Measurements from ENCODE around the gene ZNF100.

DNA sequence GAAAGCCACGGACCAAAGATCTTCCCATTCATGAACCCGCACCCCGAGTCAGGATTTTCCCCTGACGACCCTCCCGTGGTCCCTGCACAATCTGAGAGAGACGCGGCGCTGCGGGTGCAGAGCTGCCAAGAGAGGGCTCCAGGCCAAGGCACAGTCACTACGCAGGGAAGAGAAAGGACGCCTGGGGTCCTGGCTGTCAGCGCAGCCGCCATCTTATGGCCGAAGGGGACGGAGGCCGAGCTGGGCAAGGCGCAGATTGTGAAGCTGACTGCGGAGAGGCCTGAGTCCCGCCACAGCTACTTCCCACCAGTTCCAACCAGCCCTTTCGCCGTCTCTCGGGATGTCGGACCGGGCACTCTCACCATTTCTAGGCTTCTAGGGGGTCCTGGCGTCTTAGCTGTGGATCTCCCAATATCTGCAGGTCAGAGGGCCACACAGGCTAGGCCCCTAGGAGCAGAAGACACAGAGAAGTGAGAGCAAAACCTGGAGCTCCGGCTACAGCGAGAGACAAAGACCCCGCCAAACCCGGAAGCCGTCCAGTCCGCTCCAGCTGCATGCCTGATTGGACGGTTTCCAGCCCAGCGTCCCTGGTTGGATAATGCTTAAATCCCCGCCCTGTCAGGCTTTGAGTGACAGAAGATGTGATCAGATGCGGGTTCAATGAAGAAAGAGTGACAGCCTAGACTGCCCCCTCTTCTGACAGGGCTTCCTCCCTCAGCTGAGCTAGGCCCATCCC, at the start of gene ZNF100:
- TF ChIP-seq POLR2AphosphoS5 (IDR thresholded peaks at IDR 0.05; ENCODE audit: low read depth, low read length) (peak; percentile 94), TAF1 (IDR thresholded peaks at IDR 0.05; ENCODE audit: borderline replicate concordance, insufficient read depth, low read length) (peak; percentile 92)
